BJ (cell line): Measurements from ENCODE around the gene RPS15. TPM values are rescaled to one million over a fixed set of nuclear protein-coding genes. Genes with fewer than 3 reads are reported as not detected.

ENCODE experiments used
- CTCF ChIA-PET: fragments of 350-600 bp; formaldehyde crosslinking; extraction: SDS; loops from one replicate; lab custom pipeline; 2021; ENCODE audit warnings: antibody characterized with exemption, inconsistent platforms; lab: Yijun Ruan, JAX
- POLR2A ChIA-PET: fragments of 300-600 bp; sonication (Branson Sonifier 250); formaldehyde crosslinking; extraction: SDS; loops from one replicate; lab custom pipeline; 2021; ENCODE audit warnings: antibody characterized with exemption; lab: Charles Lee
- DNase-seq: peaks from one replicate; pipeline ENCODE4 v3.0.0-alpha.2; 2011; ENCODE audit warnings: low read depth
- H3K27me3 ChIP-seq: 2 replicates; pipeline ENCODE4 v1.6.0; 2011; ENCODE audit warnings: low read length; ENCODE audit not compliant: control insufficient read depth, insufficient read depth
- H3K36me3 ChIP-seq: 2 replicates; pipeline ENCODE4 v1.5.1; 2011; ENCODE audit warnings: low read length; ENCODE audit not compliant: control insufficient read depth, insufficient read depth
- H3K4me3 ChIP-seq: 2 replicates; pipeline ENCODE4 v1.5.1; 2011; ENCODE audit warnings: low read depth, mild to moderate bottlenecking, control low read depth, low read length
- polyA plus RNA-seq: library from polyadenylated mRNA; depleted of rRNA; stranded (reverse); fragments of >200 nt; gene quantifications from 2 replicates; pipeline ENCODE4 v1.2.3, GENCODE V29; 2011
- TF ChIP-seq, protein P1 (sequence below): IDR thresholded peaks from 2 replicates; pipeline ENCODE4 v1.5.1; 2011; ENCODE audit warnings: low read depth, mild to moderate bottlenecking, control low read depth, inconsistent platforms, low read length, moderate library complexity; ENCODE audit not compliant: insufficient read depth

RPS15 gene
- polyA plus RNA-seq, 1 experiment: 1,597 TPM

DNA sequence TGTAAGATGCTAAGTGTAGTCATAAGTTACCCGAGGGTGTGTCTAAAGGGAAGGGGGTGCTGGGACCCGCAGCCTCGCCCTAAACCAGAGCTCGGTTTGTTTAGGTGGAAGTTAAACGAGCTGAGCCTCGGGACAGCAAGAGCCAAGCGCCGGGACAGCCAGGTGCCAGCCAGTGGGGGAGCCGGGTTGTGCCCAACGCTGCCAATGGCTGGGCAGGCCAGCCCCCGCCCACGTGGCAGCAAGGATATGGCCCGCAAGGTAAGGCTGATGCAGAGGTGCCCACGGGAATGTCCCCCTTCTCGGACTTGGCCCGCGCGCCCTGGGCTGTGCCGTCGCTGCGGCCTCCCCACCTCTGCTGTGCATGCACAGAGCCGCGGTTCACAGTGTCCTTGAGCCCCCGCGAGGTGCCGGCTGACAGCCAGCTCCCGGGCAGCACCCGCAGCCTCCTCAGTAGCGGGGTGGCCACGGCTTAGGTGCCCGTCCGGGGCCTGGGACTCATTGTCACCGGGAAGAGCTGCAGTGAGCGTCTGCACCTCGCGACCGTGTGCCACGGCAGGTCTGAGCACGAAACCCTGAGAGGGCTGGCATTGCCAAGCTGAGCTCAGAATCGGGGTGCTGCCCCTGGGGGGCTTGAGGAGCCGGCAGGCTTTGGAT is 9.3 kb upstream of the RPS15 start:
- no peak for DNase-seq
- ChIA-PET CTCF (no interaction called here), POLR2A (no interaction called here)
- Histone ChIP-seq H3K36me3 (peaks cover 52% of the 10 kb centered on the region), H3K4me3 (no peak overlapping the region), H3K27me3 (no peaks in the 10 kb centered on the region)
- TF ChIP-seq, protein P1, sequence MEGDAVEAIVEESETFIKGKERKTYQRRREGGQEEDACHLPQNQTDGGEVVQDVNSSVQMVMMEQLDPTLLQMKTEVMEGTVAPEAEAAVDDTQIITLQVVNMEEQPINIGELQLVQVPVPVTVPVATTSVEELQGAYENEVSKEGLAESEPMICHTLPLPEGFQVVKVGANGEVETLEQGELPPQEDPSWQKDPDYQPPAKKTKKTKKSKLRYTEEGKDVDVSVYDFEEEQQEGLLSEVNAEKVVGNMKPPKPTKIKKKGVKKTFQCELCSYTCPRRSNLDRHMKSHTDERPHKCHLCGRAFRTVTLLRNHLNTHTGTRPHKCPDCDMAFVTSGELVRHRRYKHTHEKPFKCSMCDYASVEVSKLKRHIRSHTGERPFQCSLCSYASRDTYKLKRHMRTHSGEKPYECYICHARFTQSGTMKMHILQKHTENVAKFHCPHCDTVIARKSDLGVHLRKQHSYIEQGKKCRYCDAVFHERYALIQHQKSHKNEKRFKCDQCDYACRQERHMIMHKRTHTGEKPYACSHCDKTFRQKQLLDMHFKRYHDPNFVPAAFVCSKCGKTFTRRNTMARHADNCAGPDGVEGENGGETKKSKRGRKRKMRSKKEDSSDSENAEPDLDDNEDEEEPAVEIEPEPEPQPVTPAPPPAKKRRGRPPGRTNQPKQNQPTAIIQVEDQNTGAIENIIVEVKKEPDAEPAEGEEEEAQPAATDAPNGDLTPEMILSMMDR: no peak

DNA sequence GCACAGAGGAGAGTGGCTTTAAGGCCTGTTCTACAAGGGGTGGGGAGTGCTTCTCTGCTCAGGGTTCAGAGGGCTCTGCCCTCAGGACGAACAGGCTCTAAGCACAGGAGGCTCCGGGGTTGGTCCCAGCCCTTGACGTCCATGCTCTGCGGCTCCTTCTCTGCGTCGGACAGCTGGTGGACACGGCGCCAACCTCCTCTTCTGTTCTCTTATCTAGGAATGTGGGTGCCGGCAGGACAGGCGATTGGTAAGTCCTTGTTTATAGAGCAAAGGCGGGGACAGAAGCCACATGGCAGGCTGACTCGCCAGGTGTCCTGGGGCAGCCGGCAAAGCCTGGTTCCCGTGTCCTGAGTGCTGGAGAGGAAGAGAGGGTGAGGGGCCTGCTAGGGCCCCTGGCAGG is 8.4 kb upstream of the RPS15 start:
- Histone ChIP-seq H3K36me3 (peaks cover 55% of the 10 kb centered on the region), H3K4me3 (no peak overlapping the region), H3K27me3 (no peaks in the 10 kb centered on the region)
- DNase-seq: no peak
- TF ChIP-seq, protein P1: no peak
- ChIA-PET CTCF (interaction anchor here (0.6 kb wide), 1 partner anchor 11 kb away, joined by 3 read pairs; no protein-coding TSS in a partner anchor), POLR2A (no interaction called here)

DNA sequence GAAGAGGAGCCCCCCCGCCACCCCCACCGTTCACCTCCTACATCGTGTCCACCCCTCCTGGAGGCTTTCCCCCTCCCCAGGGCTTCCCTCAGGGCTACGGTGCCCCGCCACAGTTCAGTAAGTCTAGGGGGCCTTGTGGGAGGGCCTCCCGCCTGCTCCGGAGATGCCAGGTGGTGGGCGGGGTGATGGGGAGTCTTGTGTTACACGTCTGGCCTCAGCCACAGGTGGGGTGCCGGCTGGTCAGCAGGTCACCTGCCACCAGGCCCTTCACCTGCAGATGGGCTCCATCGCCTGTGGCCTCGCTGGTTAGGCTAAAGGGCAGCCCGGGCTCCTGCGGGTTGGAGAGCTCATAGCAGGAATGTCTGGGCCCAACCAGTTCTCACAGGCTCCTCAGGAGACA is 8.0 kb upstream of the RPS15 start:
- H3K36me3 ChIP-seq: peaks cover 54% of the 10 kb centered on the region
- no peak for DNase-seq
- CTCF ChIA-PET: interaction anchor here (0.6 kb wide), 1 partner anchor 11 kb away, joined by 3 read pairs; no protein-coding TSS in a partner anchor
- H3K4me3 ChIP-seq: no peak overlapping the region
- TF ChIP-seq, protein P1: no peak
- POLR2A ChIA-PET: no interaction called here
- H3K27me3 ChIP-seq: no peaks in the 10 kb centered on the region

DNA sequence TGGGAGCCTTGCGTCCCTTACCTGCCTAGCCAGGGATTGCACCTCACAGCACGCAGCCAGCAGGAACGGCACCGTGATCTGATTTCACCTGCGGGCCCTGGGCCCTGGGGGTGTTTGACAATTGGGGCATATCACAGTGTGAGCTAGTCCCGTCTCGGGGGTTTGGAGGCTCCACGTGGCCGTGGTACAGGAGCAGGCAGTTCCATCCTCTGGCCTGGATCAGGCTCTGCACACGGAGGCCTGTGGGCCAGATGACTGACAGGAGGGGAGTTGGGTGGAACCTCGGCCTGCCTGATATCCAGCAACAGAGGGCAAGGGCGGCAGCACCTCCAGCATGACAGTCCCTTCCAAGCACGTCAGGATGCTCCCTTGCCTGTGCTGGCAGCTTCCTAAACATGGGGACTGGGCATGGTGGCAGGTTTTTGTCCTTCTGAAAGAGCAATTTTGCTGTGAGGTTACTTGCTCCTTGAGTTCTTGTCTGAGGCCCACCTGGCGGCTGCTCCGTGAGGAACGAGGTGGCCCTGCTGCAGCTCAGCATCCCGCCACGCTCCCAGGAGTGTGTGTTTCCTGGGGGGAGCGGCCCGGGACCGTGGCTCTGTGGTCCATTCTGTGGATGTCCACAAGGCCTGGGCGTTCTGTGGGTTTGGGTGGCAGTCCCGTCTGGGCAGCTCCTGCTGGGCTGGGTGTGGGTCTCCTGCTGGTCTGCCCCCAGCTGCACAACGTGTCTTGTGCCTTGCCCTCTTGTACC is 6.3 kb upstream of the RPS15 start:
- ChIA-PET POLR2A (no interaction called here), CTCF (interaction anchor here (1.1 to 1.2 kb wide), 2 partner anchors 14 to 15 kb away, joined by 3 to 4 read pairs; no protein-coding TSS in a partner anchor)

DNA sequence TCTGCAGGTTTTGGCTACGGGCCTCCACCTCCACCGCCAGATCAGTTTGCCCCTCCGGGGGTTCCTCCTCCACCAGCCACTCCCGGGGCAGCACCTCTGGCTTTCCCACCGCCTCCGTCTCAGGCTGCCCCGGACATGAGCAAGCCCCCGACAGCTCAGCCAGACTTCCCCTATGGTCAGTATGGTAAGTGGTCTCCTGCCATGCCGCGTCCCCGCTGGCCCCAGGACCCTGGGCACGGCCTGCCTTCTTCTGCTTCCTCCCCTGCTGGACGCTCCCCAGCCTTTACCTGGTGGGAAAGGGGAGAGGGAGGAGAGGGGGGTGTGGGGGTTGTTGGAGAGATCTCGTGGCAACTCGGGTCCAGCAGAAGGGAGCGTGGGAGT is 5.7 kb upstream of the RPS15 start:
- CTCF ChIA-PET: interaction anchor here (1.1 to 1.2 kb wide), 2 partner anchors 14 to 15 kb away, joined by 3 to 4 read pairs; no protein-coding TSS in a partner anchor
- no peaks in the 10 kb centered on the region for H3K27me3 ChIP-seq
- TF ChIP-seq, protein P1: no peak
- POLR2A ChIA-PET: no interaction called here
- no peak for DNase-seq
- H3K4me3 ChIP-seq: no peak overlapping the region
- peaks cover 54% of the 10 kb centered on the region for H3K36me3 ChIP-seq

More for the DNA sequence above, 6.3 kb upstream of the RPS15 start:
- H3K36me3 ChIP-seq: peaks cover 57% of the 10 kb centered on the region
- H3K27me3 ChIP-seq: no peaks in the 10 kb centered on the region
- no peak for DNase-seq
- no peak overlapping the region for H3K4me3 ChIP-seq
- TF ChIP-seq, protein P1: no peak
